ENCODE measurements around the gene MTHFD1L.

DNA sequence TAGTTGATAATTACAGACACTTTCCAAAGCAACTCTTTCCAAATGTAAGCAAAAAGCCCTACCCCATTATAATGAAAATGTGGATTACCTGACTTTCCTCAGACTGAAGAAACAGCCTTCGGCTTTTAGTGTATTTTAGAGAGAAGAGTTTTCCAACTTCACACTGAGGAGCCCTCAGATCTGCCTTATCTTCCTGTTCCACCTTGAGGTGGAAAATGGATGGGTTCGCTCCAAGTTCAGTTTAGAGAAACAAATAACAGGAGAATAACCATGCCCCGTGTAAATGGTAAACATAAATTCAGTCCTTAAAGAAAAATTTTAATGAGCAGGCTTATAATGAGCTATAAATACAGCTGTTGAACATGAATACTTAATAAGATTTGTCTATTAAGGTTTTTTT, 21.1 kb upstream of the MTHFD1L start:
- TF ChIP-seq ZNF274 (IDR thresholded peaks at IDR 0.05; ENCODE audit: low read depth, low read length) (no peak), YY1 (IDR thresholded peaks at IDR 0.05; ENCODE audit: insufficient read depth, insufficient read length) (no peak), SUZ12 (IDR thresholded peaks at IDR 0.05; ENCODE audit: extremely low read depth, insufficient read depth, insufficient read length) (no peak)

Measured in NT2/D1 (cell line).